Hematopoietic multipotent progenitor cell treated with erythropoietin and hydrocortisone succinate and interleukin-3 and kit ligand, for 4 days (in vitro differentiated cells): Measurements from ENCODE around the gene POLRMT.
"Not testable (repeated sequence)": the region's sequence is repeated elsewhere in the genome, so short reads cannot be mapped to it uniquely, and the experiment has no call there.

Source experiments
- DNase-seq: peaks from one replicate; pipeline ENCODE4 v3.0.0-alpha.2; 2015

The POLRMT gene

GRCh38 chr19:590396-590745 is 43.0 kb downstream of the POLRMT start:
- peak; percentile 61 for DNase-seq

- DNase-seq = no peak
Observed at GRCh38 chr19:589693-590395, 43.5 kb downstream of the POLRMT start, which contains the start of gene HCN2. Gene HCN2 (plus strand): TSS chr19:589881. CDS start chr19:589946, 65 bp downstream.

GRCh38 chr19:588741-589692 is 44.3 kb downstream of the POLRMT start:
- DNase-seq = no peak

- peak; percentile 94 for DNase-seq
Observed at GRCh38 chr19:588093-588740, 45.1 kb downstream of the POLRMT start.

- DNase-seq = no peak
Observed at GRCh38 chr19:585551-586110, 47.7 kb downstream of the POLRMT start.

GRCh38 chr19:585146-585545 is 48.2 kb downstream of the POLRMT start:
- not testable (repeated sequence) for DNase-seq

GRCh38 chr19:584240-585001 is 48.9 kb downstream of the POLRMT start:
- peak; percentile 76 for DNase-seq

- no peak for DNase-seq
Observed at GRCh38 chr19:583968-584239, 49.4 kb downstream of the POLRMT start.

GRCh38 chr19:583198-583967 is 50.0 kb downstream of the POLRMT start:
- no peak for DNase-seq

GRCh38 chr19:582497-583197 is 50.7 kb downstream of the POLRMT start:
- DNase-seq = no peak

GRCh38 chr19:581399-582111 is 51.8 kb downstream of the POLRMT start:
- no peak for DNase-seq

GRCh38 chr19:580274-580835 is 53.0 kb downstream of the POLRMT start:
- DNase-seq = no peak

- DNase-seq = no peak
Observed at GRCh38 chr19:579842-580155, 53.5 kb downstream of the POLRMT start.

- DNase-seq = no peak
Observed at GRCh38 chr19:579111-579841, 54.1 kb downstream of the POLRMT start.

GRCh38 chr19:577439-578392 is 55.6 kb downstream of the POLRMT start:
- no peak for DNase-seq

- no peak for DNase-seq
Observed at GRCh38 chr19:576768-577438, 56.4 kb downstream of the POLRMT start.
